GM21360 (cell line): ENCODE measurements around the gene TRAPPC6A.
"Not testable (repeated sequence)": the region's sequence is repeated elsewhere in the genome, so short reads cannot be mapped to it uniquely, and the experiment has no call there.

Experiments
- ATAC-seq: cut with Tn5 transposase; IDR thresholded peaks from one replicate; pipeline ENCODE4 v1.9.1; 2021; ENCODE audit warnings: mild to moderate bottlenecking, moderate library complexity; ENCODE audit not compliant: unreplicated experiment

Gene TRAPPC6A

DNA sequence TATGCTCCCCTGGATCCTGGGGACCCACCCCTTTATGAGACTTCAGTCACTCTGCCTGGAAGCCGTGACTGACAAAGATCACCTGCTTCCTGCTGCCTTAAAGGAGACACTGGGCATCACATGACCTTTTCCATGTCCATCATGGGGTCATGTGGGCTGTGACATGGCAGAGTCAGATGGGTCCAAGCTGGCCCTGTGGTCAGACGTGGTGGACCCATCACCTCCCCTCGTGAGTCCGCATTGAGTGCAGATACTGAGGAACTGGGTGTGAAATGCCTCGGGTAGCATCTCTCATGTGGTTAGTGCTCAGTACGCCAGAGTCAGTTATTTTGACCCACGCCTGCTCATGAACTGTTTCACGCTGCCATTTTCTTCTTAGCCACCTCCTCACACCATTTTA, 44.4 kb downstream of the TRAPPC6A start:
- ATAC-seq = no peak

DNA sequence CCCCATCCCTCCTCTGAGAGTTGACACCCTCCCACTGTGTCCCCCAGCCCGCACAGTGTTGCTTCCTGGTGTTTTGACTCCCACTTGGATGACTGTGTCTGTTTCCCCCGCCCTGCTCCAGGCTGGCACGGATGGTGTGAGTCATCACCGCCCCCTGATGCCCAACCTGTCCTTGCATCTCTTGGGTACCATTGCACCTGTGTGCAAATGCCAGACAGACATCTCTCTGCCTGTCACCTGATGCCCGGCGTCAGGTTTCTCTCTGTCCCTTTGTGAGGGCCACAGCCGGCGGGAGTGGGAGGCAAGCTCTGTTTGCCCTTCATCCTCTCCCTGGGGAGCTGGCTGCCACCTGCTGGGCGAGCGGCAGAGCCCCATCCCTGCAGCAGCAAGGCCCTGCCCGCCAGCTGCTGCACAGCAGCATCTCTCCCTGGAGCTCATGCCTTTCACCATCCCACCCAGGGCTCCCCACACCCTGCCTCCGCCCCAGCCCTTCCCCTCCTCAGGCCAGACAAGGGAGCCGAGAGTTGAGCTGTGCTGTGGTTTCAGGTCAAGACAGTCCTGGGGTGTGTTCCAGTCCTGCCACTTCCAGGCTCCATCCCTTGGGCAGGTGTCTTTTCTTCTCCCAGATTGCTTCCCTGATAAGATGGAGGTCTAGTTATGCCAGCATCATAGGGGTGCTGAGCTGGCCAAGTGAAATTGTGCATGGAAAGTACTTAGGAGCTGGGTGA, 47.0 kb downstream of the TRAPPC6A start:
- no peak for ATAC-seq

- no peak for ATAC-seq
Measured at GRCh38 chr19:45130236-45130635, 47.8 kb downstream of the TRAPPC6A start.

- ATAC-seq = no peak
Measured at GRCh38 chr19:45128806-45129205, 49.2 kb downstream of the TRAPPC6A start.

DNA sequence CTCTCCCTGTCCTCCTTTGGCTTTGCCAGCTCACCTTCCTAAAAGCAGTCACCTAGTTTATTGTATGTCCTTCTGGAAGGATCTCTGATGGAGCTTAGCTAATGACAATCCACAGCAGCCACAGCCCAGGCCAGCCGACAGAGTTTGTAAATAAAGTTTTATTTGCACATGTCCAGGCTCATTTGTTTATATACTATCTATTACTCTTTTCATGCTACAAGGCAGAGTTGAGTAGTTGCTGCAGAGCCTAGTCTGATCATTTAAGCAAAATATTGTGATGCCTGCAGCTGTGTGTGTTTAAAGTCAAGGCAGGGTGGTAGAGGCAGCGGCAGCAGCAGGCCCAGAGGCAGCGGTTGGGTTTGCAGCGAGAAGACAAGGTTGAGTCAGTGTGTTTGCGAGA, 49.9 kb downstream of the TRAPPC6A start:
- ATAC-seq = no peak

DNA sequence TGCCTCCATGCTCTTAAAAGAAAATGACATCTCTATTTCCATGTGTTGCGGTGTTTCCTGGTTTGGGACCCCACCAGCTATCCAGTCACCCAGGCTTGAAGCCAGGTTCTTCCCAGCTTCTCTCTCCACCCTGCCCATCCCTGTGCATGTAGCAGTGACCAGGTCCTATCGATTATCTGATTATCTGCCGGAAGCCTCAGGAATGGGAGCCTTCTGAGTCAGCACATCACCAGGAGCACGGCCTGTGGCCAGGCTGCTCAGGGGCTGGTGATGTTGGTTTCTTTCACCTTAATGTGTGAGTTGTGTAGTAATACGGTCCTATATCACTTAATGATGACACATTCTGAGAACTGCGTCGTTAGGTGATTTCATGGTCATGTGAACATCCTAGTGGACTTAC, 51.4 kb downstream of the TRAPPC6A start:
- no peak for ATAC-seq

- ATAC-seq = peak; percentile 48
Measured at GRCh38 chr19:45125975-45126493, 52.0 kb downstream of the TRAPPC6A start.

DNA sequence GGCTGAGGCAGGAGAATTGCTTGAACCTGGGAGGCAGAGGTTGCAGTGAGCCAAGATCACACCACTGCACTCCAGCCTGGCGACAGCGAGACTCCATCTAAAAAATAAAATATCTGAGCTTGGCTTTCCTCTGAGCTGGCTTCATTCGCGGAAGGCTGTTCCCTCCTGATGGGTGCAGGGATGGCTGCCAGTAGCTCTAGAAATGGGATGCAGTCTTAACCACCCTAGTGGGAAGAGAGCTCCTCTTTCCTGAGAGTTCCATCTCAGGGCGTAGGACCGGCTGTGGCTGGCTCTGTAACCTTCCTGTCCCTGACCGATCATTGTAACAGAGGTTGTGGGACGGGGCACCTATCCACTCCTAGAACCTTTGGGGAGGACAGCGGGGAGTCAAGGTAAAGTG, 52.7 kb downstream of the TRAPPC6A start:
- no peak for ATAC-seq

DNA sequence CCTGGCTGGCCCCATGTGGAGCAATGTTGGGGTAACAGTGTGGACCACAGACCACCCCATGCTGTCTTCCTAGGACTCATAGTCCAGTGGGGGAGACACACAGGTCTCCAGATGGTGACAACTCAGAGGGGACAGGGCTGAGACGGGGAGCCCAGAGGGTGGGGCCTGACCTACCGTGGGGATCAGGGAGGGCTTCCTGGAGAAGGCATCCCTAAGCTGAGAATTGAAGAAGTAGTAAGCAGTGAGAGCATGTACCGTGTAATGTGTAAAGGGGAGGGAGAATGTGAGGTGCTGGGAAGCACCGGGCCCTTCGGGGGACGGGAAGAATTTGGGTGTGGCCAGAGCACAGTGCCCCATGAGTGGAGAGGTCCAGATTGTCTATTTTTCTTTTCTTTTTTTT, 54.0 kb downstream of the TRAPPC6A start:
- ATAC-seq = no peak

DNA sequence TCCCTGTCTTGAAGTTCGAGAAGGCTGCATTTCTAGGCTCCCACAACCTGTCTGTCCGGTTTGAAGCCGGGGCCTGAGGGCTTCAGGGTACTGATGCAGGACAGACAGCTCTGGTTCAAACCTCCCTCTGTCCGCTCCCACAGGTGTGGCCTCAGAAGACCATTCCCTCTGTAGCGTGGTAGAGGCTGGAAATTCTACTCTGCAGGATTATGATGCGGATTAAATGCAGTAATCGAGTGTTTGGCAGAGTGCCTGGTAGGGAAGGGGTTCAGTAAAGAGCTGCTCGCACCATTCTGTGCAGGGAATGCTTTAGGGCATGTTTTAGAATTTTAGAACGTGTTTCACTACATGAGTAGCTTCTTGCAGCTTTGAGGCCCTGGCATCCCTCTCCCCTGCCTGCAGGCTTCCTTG, 54.6 kb downstream of the TRAPPC6A start:
- ATAC-seq = no peak

DNA sequence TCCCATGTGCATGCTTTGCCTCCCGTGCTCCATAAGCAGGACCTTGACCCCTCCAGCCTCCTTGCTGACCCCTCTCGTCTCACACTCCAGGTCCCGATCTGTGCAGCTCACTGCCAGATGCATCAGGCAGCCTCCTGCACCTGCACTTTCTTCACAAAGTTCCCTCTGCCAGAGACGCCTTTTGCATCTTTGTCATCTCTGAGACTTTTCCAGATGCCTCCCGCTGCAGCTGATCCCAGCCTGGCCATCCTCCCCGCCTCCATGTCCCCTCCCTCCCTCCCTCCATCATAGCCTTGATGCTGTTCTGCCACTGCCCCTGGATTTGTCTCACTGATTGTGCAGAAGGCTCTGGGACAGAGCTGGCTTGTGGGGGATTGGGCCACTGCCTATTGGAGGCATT, 55.2 kb downstream of the TRAPPC6A start:
- no peak for ATAC-seq

GRCh38 chr19:45121827-45122345, 56.2 kb downstream of the TRAPPC6A start:
- ATAC-seq = no peak

DNA sequence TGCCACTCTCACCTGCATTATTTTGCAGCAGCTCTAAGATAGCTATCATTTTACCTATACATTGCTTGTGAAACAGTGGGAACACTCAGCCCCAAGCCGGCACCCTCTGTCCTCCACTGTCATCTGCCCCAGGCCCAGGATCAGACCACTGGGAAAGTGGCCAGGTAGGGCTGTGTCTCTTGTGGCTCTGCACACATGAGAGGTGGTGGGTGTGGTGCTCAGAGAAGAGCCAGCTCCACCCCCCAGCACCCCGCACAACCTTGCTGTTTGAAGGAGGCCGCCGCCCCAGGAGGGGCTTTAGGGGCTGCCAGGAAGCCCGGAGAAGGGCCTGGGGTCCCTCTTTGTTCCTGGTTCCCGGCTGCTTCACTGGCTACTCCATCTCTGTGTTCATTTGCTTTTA, 58.5 kb downstream of the TRAPPC6A start:
- ATAC-seq = no peak

DNA sequence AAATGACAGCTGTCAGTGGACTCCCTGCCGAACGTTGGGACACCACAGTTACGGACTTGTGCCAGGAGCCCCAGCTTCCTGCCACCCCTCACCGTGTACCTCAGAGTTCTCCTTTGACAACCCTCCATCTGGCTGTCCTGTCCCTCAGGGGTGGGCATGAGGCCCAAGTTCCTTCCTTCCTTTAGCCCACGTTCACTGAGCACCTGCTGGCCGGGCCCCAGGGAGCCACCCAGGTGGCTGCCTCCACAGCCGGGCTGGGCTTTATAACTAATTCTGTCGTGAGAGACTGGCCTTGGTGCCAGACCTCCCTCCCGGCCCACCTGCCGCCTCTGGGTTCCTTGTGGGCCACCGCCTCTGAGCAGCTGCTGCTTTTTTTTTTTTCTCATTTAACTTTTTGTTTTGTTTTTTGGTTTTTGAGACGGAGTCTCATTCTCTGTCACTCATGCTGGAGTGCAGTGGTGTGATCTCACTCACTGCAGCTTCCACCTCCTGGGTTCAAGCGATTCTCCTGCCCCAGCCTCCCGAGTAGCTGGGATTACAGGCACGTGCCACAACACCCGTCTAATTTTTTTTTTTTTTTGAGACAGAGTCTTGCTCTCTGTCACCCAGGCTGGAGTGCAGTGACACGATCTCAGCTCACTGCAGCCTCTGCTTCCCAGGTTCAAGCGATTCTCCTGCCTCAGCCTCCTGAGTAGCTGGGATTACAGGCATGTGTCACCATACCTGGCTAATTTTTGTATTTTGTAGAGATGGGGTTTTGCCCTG, 59.3 kb downstream of the TRAPPC6A start:
- not testable (repeated sequence) for ATAC-seq

GRCh38 chr19:45118106-45118505, 59.9 kb downstream of the TRAPPC6A start:
- ATAC-seq = no peak

DNA sequence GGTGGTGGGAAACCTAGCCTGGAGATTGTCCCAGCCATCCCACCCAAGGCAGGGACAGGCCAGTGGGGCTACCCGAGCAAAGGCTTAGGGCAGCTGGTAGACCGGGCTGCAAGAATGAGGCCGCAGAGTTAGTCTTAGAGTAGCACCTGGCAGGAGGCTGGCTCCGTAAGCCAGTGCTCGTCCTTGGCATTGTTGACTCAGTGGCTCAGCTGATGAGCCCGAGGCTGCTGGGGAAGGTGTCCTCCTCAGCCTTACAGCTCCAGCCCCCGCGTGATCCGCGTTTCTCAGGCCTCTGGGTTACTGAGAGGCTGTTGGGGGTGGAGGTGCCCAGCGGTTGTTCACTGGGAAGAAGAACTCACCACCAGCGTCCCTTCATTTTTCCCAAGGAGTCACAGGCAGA, 60.4 kb downstream of the TRAPPC6A start:
- no peak for ATAC-seq

GRCh38 chr19:45117167-45117594, 60.9 kb downstream of the TRAPPC6A start:
- ATAC-seq = no peak

DNA sequence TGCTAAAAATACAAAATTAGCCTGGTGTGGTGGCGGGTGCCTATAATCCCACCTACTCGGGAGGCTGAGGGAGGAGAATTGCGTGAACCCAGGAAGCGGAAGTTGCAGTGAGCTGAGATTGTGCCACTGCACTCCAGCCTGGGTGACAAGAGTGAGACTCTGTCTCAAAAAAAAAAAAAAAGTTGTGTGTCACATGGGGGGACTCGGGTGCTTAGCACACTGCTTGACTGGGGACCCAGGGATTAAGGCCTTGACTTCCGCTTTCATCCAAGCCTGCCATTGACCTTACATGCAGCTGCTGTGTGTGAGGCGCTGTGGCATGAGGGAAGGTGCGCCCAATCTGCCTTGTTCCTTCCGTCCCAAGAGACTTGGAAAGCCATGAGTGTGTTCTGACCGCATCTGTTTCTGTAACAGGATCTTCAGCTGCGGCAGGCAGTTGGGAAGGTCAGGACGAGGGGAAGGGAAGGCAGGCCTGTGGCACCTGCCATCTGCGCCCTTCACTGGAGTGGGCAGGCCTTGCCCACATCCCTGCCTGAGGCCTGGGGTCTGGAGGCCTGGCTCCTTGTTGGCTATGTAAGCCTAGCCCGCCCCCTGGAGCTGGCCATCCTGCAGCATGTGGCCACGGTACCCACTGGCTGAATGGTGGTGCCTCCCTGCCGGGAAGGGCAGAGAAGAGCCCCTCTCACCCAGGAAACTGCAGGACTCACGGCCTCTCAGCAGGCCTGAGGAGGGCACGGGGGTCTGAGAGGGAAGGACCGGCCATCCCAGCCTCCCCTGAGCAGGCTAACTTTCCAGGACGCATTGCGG, 62.0 kb downstream of the TRAPPC6A start:
- ATAC-seq = no peak

GRCh38 chr19:45114116-45114515, 63.9 kb downstream of the TRAPPC6A start:
- ATAC-seq = no peak

GRCh38 chr19:45113628-45114027, 64.4 kb downstream of the TRAPPC6A start:
- no peak for ATAC-seq
